ENCODE results near the gene ITGA1. TPM values are rescaled to one million over a fixed set of nuclear protein-coding genes. Genes with fewer than 3 reads are reported as not detected.
A peak's percentile ranks its signal among the peaks of the same experiment; 100 is the strongest.
"Not testable (repeated sequence)": the region's sequence is repeated elsewhere in the genome, so short reads cannot be mapped to it uniquely, and the experiment has no call there.

ITGA1 gene
- total RNA-seq (ENCODE audit: insufficient read depth, low replicate concordance): 374 TPM

- peak; percentile 93 for DNase-seq (ENCODE audit: low spot score)
Measured at GRCh38 chr5:52787600-52788504, at the start of gene ITGA1, which contains the start of gene PELO. ITGA1 (plus strand) TSS chr5:52787916; CDS start chr5:52788354, 438 bp downstream. PELO (plus strand) TSS chr5:52787916; CDS start chr5:52800395, 12,479 bp downstream.

GRCh38 chr5:52738095-52738506, 49.6 kb upstream of the ITGA1 start:
- DNase-seq (ENCODE audit: low spot score): peak; percentile 92

- no peak for DNase-seq (ENCODE audit: low spot score)
Measured at GRCh38 chr5:52740007-52740406, 47.7 kb upstream of the ITGA1 start.

- no peak for DNase-seq (ENCODE audit: low spot score)
Measured at GRCh38 chr5:52743012-52743411, 44.7 kb upstream of the ITGA1 start.

GRCh38 chr5:52743529-52743928, 44.2 kb upstream of the ITGA1 start:
- DNase-seq (ENCODE audit: low spot score): no peak

GRCh38 chr5:52743970-52744369, 43.7 kb upstream of the ITGA1 start:
- peak; percentile 11 for DNase-seq (ENCODE audit: low spot score)

GRCh38 chr5:52744867-52745458, 42.8 kb upstream of the ITGA1 start:
- not testable (repeated sequence) for DNase-seq (ENCODE audit: low spot score)

- no peak for DNase-seq (ENCODE audit: low spot score)
Measured at GRCh38 chr5:52746539-52746938, 41.2 kb upstream of the ITGA1 start.

- no peak for DNase-seq (ENCODE audit: low spot score)
Measured at GRCh38 chr5:52748590-52748989, 39.1 kb upstream of the ITGA1 start.

- no peak for DNase-seq (ENCODE audit: low spot score)
Measured at GRCh38 chr5:52749666-52750065, 38.0 kb upstream of the ITGA1 start.

- no peak for DNase-seq (ENCODE audit: low spot score)
Measured at GRCh38 chr5:52751137-52751536, 36.6 kb upstream of the ITGA1 start.

- DNase-seq (ENCODE audit: low spot score): no peak
Measured at GRCh38 chr5:52754051-52754450, 33.7 kb upstream of the ITGA1 start.

GRCh38 chr5:52757527-52757926, 30.2 kb upstream of the ITGA1 start:
- DNase-seq (ENCODE audit: low spot score): no peak

- DNase-seq (ENCODE audit: low spot score): no peak
Measured at GRCh38 chr5:52758014-52758413, 29.7 kb upstream of the ITGA1 start.

GRCh38 chr5:52759331-52759730, 28.4 kb upstream of the ITGA1 start:
- DNase-seq (ENCODE audit: low spot score): no peak

- no peak for DNase-seq (ENCODE audit: low spot score)
Measured at GRCh38 chr5:52760695-52761366, 26.9 kb upstream of the ITGA1 start.

- DNase-seq (ENCODE audit: low spot score): no peak
Measured at GRCh38 chr5:52767217-52767743, 20.4 kb upstream of the ITGA1 start.

GRCh38 chr5:52767766-52768480, 19.8 kb upstream of the ITGA1 start:
- DNase-seq (ENCODE audit: low spot score): no peak

GRCh38 chr5:52769061-52769460, 18.7 kb upstream of the ITGA1 start:
- DNase-seq (ENCODE audit: low spot score): peak; percentile 91

GRCh38 chr5:52770287-52770939, 17.3 kb upstream of the ITGA1 start:
- no peak for DNase-seq (ENCODE audit: low spot score)
